Immature natural killer cell (primary cell): ENCODE data around the gene ZNF574. TPM values are rescaled to one million over a fixed set of nuclear protein-coding genes. Genes with fewer than 3 reads are reported as not detected.

Experiments
- DNase-seq, 3 donors: peaks; one replicate each; pipeline ENCODE4 v3.0.0; 2022; ENCODE audit warnings: mixed read lengths in 1 of 3
- H3K27ac Mint-ChIP-seq, 6 donors: one replicate each; pipeline ENCODE4 v1.8.0; 2020; ENCODE audit warnings: mixed read lengths in 6 of 6, mild to moderate bottlenecking in 5 of 6, inconsistent platforms in 4 of 6, moderate library complexity in 3 of 6
- H3K27me3 Mint-ChIP-seq, 3 donors: one replicate each; pipeline ENCODE4 v1.8.0; 2020 to 2021; ENCODE audit warnings: low read depth in 3 of 3, mild to moderate bottlenecking in 3 of 3, mixed read lengths in 3 of 3, moderate library complexity in 3 of 3, inconsistent platforms in 1 of 3
- H3K36me3 Mint-ChIP-seq, 3 donors: one replicate each; pipeline ENCODE4 v1.8.0; 2020; ENCODE audit warnings: mixed read lengths in 3 of 3, inconsistent platforms in 2 of 3, mild to moderate bottlenecking in 2 of 3
- H3K4me1 Mint-ChIP-seq, 2 donors: one replicate each; pipeline ENCODE4 v1.8.0; 2020; ENCODE audit warnings: inconsistent platforms in 2 of 2, mild to moderate bottlenecking in 2 of 2, mixed read lengths in 2 of 2, moderate library complexity in 1 of 2
- H3K4me3 Mint-ChIP-seq, 5 donors: one replicate each; pipeline ENCODE4 v1.8.0; 2020; ENCODE audit warnings: mild to moderate bottlenecking in 5 of 5, mixed read lengths in 5 of 5, inconsistent platforms in 3 of 5, moderate library complexity in 3 of 5
- H3K9me3 Mint-ChIP-seq, 6 donors: one replicate each; pipeline ENCODE4 v1.8.0; 2020; ENCODE audit warnings: mild to moderate bottlenecking in 6 of 6, mixed read lengths in 6 of 6, inconsistent platforms in 4 of 6, moderate library complexity in 3 of 6
- polyA plus RNA-seq, 3 donors: library from polyadenylated mRNA; unstranded; fragments of 300-500 nt; fragmentation: Illumina TruSeq; gene quantifications; one replicate each; pipeline ENCODE4 v1.2.3, GENCODE V29; 2021

Gene ZNF574
- polyA plus RNA-seq, 3 donors from 2014 or later, result 12.4 to 29.6 (median 20.3) TPM

DNA sequence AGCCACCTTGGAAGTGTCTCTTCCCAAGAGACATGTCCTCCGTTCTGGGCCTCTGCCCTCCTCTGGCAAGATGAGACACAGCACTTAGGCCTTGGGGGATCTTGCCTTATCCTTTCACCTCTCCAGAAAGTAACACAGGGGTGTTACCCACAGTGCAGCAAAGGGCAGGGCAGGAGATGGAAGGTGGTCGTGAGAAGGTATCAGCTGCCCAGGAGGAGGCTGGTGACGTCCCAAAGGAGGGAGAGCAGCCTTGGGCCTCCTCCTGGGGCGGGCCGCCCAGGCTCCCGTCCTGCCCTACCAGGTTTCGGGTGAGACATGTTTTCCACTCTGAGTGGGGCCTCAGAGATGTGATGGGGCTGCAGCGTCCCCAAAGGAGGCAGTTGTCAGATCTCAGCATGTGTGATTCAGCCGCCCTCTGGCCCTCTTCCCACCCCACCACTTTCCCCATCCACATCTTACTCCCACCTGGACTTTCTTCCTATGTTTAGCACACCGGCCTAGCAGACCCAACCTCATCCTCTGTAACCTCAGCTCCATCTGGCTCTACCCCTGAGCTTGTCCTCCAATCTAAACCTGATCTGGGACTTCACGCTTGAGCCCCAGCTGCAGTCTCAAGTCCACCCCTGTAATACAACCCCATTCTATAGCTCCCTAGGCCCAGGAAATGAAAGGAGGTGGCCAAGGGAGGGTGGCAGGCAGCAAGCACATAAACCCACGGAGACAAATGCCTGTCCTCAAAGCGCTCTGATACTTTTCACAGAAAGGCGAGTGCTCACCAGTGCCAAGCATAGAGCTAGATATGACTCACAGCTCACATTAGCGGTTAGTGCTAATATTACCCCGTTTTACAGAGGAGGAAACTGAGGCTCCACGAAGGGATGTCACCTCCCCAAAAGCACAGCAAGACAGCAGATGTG lies 47.0 kb downstream of the ZNF574 start:
- DNase-seq, result no peak

DNA sequence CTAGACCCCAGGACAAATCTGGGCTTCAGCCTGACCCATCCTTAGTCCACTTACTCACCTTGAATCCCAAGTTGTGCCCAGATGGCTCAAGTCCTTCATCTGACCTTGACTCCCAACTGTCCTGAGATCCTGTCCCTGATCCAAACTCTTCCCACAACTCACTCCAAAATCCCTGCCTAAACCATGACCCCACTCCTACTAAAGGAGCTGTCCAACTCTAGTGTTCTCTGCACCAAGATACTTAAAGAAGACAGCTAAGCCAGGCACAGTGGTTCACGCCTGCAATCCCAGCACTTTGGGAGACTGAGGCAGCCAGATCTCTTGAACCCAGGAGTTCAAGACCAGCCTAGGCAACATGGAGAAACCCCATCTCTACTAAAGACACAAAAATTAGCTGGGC lies 47.8 kb downstream of the ZNF574 start:
- Mint-ChIP-seq H3K27me3 (peaks cover 0 to 3% (median 2%) of the 10 kb centered on the region in 3 donors), H3K27ac (peak overlapping the region; percentile 58 to 86 (median 80)), H3K4me1 (peaks cover 37 to 41% of the 10 kb centered on the region in 2 donors), H3K4me3 (peak overlapping the region in 1 of 5 donors; percentile 3), H3K36me3 (peaks cover 0 to 7% (median 0%) of the 10 kb centered on the region in 3 donors), H3K9me3 (no peaks in the 10 kb centered on the region)
- DNase-seq, result no peak

More for the DNA sequence above, 47.0 kb downstream of the ZNF574 start:
- Mint-ChIP-seq H3K27me3 (peaks cover 0 to 3% (median 2%) of the 10 kb centered on the region in 3 donors), H3K4me1 (peaks cover 35 to 41% of the 10 kb centered on the region in 2 donors), H3K36me3 (peaks cover 0 to 10% (median 0%) of the 10 kb centered on the region in 3 donors), H3K27ac (peak overlapping the region; percentile 72 to 87 (median 82)), H3K4me3 (peak overlapping the region; percentile 6 to 76 (median 50)), H3K9me3 (no peaks in the 10 kb centered on the region)

DNA sequence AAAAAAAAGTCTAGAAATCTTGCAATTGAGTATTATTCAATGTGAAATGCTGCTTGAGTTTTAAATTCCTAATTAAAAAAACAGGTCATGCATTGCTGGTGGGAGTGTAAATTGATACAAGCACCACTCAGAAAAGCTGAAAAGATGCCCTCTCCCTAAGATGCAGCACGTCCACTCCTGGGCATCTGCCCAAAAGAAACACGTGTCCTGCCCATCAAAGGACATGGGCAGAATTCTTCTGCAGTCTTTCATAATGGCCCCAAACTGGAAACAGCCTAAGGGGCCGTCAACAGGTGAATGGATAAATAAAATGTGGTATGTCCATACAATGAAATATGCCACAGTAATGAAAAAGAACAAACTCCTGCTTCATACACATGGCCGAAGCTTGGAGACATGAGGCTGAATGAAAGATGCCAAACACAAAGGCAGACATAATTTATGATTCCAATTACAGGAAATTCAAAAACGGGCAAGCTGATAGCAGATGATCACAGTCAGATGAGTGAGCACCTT lies 48.5 kb downstream of the ZNF574 start:
- DNase-seq, result no peak
- H3K27ac Mint-ChIP-seq, result no peak overlapping the region

DNA sequence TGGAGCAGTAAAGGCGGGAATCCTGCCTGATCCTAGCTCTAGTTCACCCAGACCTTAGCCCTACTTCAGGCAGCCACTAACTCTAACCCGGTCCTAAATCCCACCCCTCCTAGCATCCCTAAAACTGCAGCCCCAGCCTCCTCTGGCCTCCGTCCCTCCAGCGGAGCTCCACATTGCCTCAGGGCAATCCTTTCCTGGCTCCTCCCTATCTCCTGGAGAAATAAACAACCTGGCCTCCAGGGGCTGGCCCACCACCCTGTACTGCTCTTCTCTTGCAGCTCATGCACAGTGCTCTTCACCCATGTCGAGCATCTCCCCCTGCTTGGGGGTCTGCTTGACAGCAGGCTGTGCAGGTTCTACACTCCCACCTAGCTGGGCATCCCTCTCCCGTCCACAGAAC lies 49.6 kb downstream of the ZNF574 start:
- DNase-seq, result no peak
- no peak overlapping the region for H3K4me3 Mint-ChIP-seq
- H3K27ac Mint-ChIP-seq, result peak overlapping the region in 1 of 6 donors; percentile 72
- H3K27me3 Mint-ChIP-seq, result peaks cover 0 to 3% (median 2%) of the 10 kb centered on the region in 3 donors
- H3K36me3 Mint-ChIP-seq, result peaks cover 0 to 3% (median 0%) of the 10 kb centered on the region in 3 donors
- H3K4me1 Mint-ChIP-seq, result peaks cover 49 to 52% of the 10 kb centered on the region in 2 donors
- H3K9me3 Mint-ChIP-seq, result no peaks in the 10 kb centered on the region

More for the DNA sequence above, 48.5 kb downstream of the ZNF574 start:
- Mint-ChIP-seq H3K4me1 (peaks cover 41 to 43% of the 10 kb centered on the region in 2 donors), H3K27me3 (peaks cover 0 to 3% (median 2%) of the 10 kb centered on the region in 3 donors), H3K4me3 (no peak overlapping the region), H3K36me3 (peaks cover 0 to 3% (median 0%) of the 10 kb centered on the region in 3 donors), H3K9me3 (no peaks in the 10 kb centered on the region)

DNA sequence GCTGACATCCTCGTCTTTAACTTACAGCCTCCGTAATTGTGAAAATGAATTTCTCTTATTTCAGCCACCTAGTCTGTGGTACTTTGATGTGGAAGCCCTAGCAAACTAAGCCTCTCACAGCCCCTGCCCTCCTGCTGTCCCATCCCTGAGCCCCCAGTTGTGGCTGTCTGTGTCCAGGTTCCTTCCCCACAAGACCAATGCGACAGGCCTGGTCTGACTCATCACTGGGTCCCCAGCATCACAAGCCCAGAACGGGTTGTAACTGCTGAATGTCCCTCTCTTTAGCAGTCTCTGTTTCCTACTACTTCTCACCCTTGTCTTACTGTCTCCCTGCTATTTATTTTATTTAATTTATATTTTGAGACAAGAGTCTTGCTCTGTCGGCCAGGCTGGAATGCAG lies 50.6 kb downstream of the ZNF574 start:
- H3K9me3 Mint-ChIP-seq, result no peaks in the 10 kb centered on the region
- H3K4me1 Mint-ChIP-seq, result peaks cover 49 to 51% of the 10 kb centered on the region in 2 donors
- H3K27me3 Mint-ChIP-seq, result peaks cover 0 to 3% (median 2%) of the 10 kb centered on the region in 3 donors
- no peak overlapping the region for H3K4me3 Mint-ChIP-seq
- H3K27ac Mint-ChIP-seq, result no peak overlapping the region
- H3K36me3 Mint-ChIP-seq, result peaks cover 0 to 3% (median 0%) of the 10 kb centered on the region in 3 donors
- DNase-seq, result no peak

DNA sequence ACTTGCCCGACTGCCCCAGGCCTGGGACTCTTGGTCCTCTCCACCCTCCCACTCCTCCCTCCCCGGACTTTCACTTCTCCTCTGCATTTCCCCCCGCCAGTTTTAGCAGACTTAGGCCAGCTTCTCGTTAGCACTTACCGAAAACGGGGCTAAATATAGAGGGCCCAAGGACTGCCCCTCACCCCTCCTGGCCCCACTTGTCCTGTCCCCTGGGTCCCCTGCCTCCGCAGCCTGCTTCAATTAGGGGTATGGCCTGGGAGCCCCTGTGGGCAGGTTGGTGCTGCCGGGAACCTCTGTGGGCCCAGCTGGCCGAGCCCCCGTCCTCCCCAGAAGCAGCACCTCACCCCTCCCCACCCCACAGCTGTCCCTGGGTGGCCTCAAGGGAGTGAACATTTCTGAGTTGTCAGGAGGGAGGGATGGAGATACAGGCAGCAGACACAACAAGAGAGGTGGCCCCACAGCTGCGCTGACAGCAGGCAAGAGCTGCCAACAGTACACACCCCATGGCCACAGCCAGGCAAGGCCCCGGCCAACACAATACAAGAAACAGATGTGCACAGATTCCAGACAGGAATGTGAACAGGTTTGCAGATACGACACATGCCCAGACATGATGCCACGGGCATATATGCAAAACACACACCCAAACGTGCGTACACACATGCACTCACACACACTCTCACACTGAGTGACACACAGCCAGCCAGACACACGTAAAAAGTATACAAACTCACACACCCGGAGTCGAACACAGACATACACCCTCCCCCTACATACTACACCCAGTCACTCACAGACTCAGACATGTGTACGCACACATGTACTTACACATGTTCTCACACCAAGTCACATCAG lies 53.7 kb downstream of the ZNF574 start:
- H3K4me3 Mint-ChIP-seq, result peak overlapping the region in 4 of 5 donors; percentile 7 to 55 (median 18)
- peak overlapping the region; percentile 31 to 70 (median 60) for H3K27ac Mint-ChIP-seq
- peaks cover 0 to 1% (median 0%) of the 10 kb centered on the region in 3 donors for H3K36me3 Mint-ChIP-seq
- no peak for DNase-seq
- peaks cover 47 to 48% of the 10 kb centered on the region in 2 donors for H3K4me1 Mint-ChIP-seq
- no peaks in the 10 kb centered on the region for H3K9me3 Mint-ChIP-seq
- peaks cover 0 to 5% (median 2%) of the 10 kb centered on the region in 3 donors for H3K27me3 Mint-ChIP-seq

DNA sequence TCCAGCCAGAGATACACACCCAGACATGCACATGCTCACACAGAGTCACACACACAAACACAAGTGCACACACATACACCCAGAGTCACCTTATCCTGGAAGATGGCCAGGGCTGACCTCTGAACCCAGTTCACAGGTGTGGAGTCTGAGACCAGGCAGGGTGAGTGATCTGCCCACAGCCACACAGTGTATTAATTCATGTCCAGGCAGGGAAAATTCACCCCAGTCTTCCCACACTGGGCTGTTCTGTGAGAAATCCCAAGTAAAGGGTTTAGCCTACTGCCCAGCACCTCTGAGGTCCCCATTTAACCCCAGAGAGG lies 54.2 kb downstream of the ZNF574 start:
- no peak for DNase-seq
- peaks cover 0 to 5% (median 2%) of the 10 kb centered on the region in 3 donors for H3K27me3 Mint-ChIP-seq
- no peaks in the 10 kb centered on the region for H3K9me3 Mint-ChIP-seq
- peaks cover 47 to 48% of the 10 kb centered on the region in 2 donors for H3K4me1 Mint-ChIP-seq
- H3K27ac Mint-ChIP-seq, result peak overlapping the region; percentile 43 to 68 (median 54)
- peak overlapping the region; percentile 7 to 89 (median 40) for H3K4me3 Mint-ChIP-seq
- no peaks in the 10 kb centered on the region for H3K36me3 Mint-ChIP-seq

Other genes with a start within 250 kb of the ZNF574 start
- gene LYPD4, start 231.5 kb upstream of the ZNF574 start, polyA plus RNA-seq, result not detected
- not detected for gene DMRTC2, start 231.1 kb upstream of the ZNF574 start, polyA plus RNA-seq
- 1,000 to 10,000 TPM; 2,260 to 5,043 (median 3,564) TPM for gene RPS19, start 215.9 kb upstream of the ZNF574 start, polyA plus RNA-seq
- gene CD79A, start 198.9 kb upstream of the ZNF574 start, polyA plus RNA-seq, result 1 to 10 TPM; 4.1 to 8.3 (median 5.1) TPM
- gene ARHGEF1, start 193.0 kb upstream of the ZNF574 start, polyA plus RNA-seq, result 100 to 1,000 TPM; 129 to 394 (median 156) TPM
- gene ERFL, start 147.7 kb upstream of the ZNF574 start, polyA plus RNA-seq, result under 1 TPM in 1 of 3 donors, not detected in 2; 0.11 TPM
- gene RABAC1, start 116.8 kb upstream of the ZNF574 start, polyA plus RNA-seq, result 100 to 1,000 TPM; 263 to 375 (median 373) TPM
- gene ATP1A3, start 81.9 kb upstream of the ZNF574 start, polyA plus RNA-seq, result 1 to 10 TPM in 2 of 3 donors, under 1 TPM in 1; 0.29 to 5.9 (median 1.8) TPM
- gene GRIK5, start 6.0 kb upstream of the ZNF574 start, polyA plus RNA-seq, result not detected
- gene POU2F2, start 56.3 kb downstream of the ZNF574 start, polyA plus RNA-seq, result 10 to 100 TPM in 1 of 3 donors, 1 to 10 TPM in 2; 2.0 to 10.3 (median 2.1) TPM
- 100 to 1,000 TPM; 154 to 261 (median 173) TPM for gene DEDD2, start 141.5 kb downstream of the ZNF574 start, polyA plus RNA-seq
- 1 to 10 TPM; 2.9 to 9.1 (median 5.2) TPM for gene ZNF526, start 144.1 kb downstream of the ZNF574 start, polyA plus RNA-seq
- gene GSK3A, start 166.4 kb downstream of the ZNF574 start, polyA plus RNA-seq, result 10 to 100 TPM; 14.2 to 28.3 (median 22.3) TPM
- gene ERF, start 179.0 kb downstream of the ZNF574 start, polyA plus RNA-seq, result 1 to 10 TPM in 2 of 3 donors, under 1 TPM in 1; 0.24 to 3.4 (median 2.3) TPM
- gene CIC, start 193.1 kb downstream of the ZNF574 start, polyA plus RNA-seq, result 1 to 10 TPM in 1 of 3 donors, under 1 TPM in 1, not detected in 1; 0.52 to 2.9 TPM
- gene PRR19, start 226.0 kb downstream of the ZNF574 start, polyA plus RNA-seq, result under 1 TPM in 1 of 3 donors, not detected in 2; 0.16 TPM
- gene PAFAH1B3, start 226.5 kb downstream of the ZNF574 start, polyA plus RNA-seq, result 10 to 100 TPM; 17.4 to 27.3 (median 26.0) TPM
- gene TMEM145, start 237.1 kb downstream of the ZNF574 start, polyA plus RNA-seq, result not detected
- gene MEGF8, start 249.5 kb downstream of the ZNF574 start, polyA plus RNA-seq, result under 1 TPM in 2 of 3 donors, not detected in 1; 0.12 to 0.56 TPM